Measurements from ENCODE around the gene VPS4B.

VPS4B gene

GRCh38 chr18:63377275-63377980 is 44.8 kb downstream of the VPS4B start:
- TF ChIP-seq MAX (IDR thresholded peaks at IDR 0.05; ENCODE audit: low read depth, low read length): no peak
- no peak for TF ChIP-seq CTCF (IDR thresholded peaks at IDR 0.05; ENCODE audit: low read depth, low read length)
- no peak for TF ChIP-seq MYC (IDR thresholded peaks at IDR 0.05; ENCODE audit: low read depth, low read length)
- no peak for TF ChIP-seq POLR2A (IDR thresholded peaks at IDR 0.05; ENCODE audit: extremely low read depth, insufficient read length)
- H3K4me3 ChIP-seq (ENCODE audit: low read depth, low read length): no peak overlapping the region
- DNase-seq (ENCODE audit: low read depth): no peak

- no peak overlapping the region for H3K4me3 ChIP-seq (ENCODE audit: low read depth, low read length)
- TF ChIP-seq MYC (IDR thresholded peaks at IDR 0.05; ENCODE audit: low read depth, low read length) (no peak), MAX (IDR thresholded peaks at IDR 0.05; ENCODE audit: low read depth, low read length) (no peak), CTCF (IDR thresholded peaks at IDR 0.05; ENCODE audit: low read depth, low read length) (no peak), POLR2A (IDR thresholded peaks at IDR 0.05; ENCODE audit: extremely low read depth, insufficient read length) (no peak)
- peak; percentile 61 for DNase-seq (ENCODE audit: low read depth)
These were observed 45.7 kb downstream of the VPS4B start for GRCh38 chr18:63376538-63376937.

GRCh38 chr18:63374540-63374939 is 47.7 kb downstream of the VPS4B start:
- TF ChIP-seq CTCF (IDR thresholded peaks at IDR 0.05; ENCODE audit: low read depth, low read length) (no peak), MYC (IDR thresholded peaks at IDR 0.05; ENCODE audit: low read depth, low read length) (no peak), MAX (IDR thresholded peaks at IDR 0.05; ENCODE audit: low read depth, low read length) (no peak), POLR2A (IDR thresholded peaks at IDR 0.05; ENCODE audit: extremely low read depth, insufficient read length) (no peak)
- H3K4me3 ChIP-seq (ENCODE audit: low read depth, low read length): no peak overlapping the region
- DNase-seq (ENCODE audit: low read depth): no peak

- DNase-seq (ENCODE audit: low read depth): no peak
- TF ChIP-seq CTCF (IDR thresholded peaks at IDR 0.05; ENCODE audit: low read depth, low read length) (no peak), POLR2A (IDR thresholded peaks at IDR 0.05; ENCODE audit: extremely low read depth, insufficient read length) (no peak), MAX (IDR thresholded peaks at IDR 0.05; ENCODE audit: low read depth, low read length) (no peak), MYC (IDR thresholded peaks at IDR 0.05; ENCODE audit: low read depth, low read length) (no peak)
- no peak overlapping the region for H3K4me3 ChIP-seq (ENCODE audit: low read depth, low read length)
These were observed 49.1 kb downstream of the VPS4B start for GRCh38 chr18:63373161-63373560.

- DNase-seq (ENCODE audit: low read depth): no peak
- H3K4me3 ChIP-seq (ENCODE audit: low read depth, low read length): peak overlapping the region; percentile 87
- no peak for TF ChIP-seq CTCF (IDR thresholded peaks at IDR 0.05; ENCODE audit: low read depth, low read length)
- no peak for TF ChIP-seq MAX (IDR thresholded peaks at IDR 0.05; ENCODE audit: low read depth, low read length)
- TF ChIP-seq MYC (IDR thresholded peaks at IDR 0.05; ENCODE audit: low read depth, low read length): no peak
- TF ChIP-seq POLR2A (IDR thresholded peaks at IDR 0.05; ENCODE audit: extremely low read depth, insufficient read length): no peak
These were observed 53.7 kb downstream of the VPS4B start for GRCh38 chr18:63368611-63369010.

Measured in NB4 (cell line).